Smooth muscle cell (in vitro differentiated cells): ENCODE results near the gene MPP7. TPM values are rescaled to one million over a fixed set of nuclear protein-coding genes. Genes with fewer than 3 reads are reported as not detected.
A peak's percentile ranks its signal among the peaks of the same experiment; 100 is the strongest.

Experiments used
- DNase-seq: peaks from one replicate; lab custom pipeline; 2025; ENCODE audit not compliant: unreplicated experiment; lab: John Stamatoyannopoulos, UW
- H2AFZ ChIP-seq: fragments of 200-600 bp; sonication (generic); 2 replicates; pipeline ENCODE4 v1.6.0; 2016; ENCODE audit warnings: antibody characterized with exemption, low read depth, mild to moderate bottlenecking
- H3F3A ChIP-seq: fragments of 200-600 bp; sonication (generic); 2 replicates; pipeline ENCODE4 v1.6.0; 2017; ENCODE audit warnings: antibody characterized with exemption, low read depth
- H3K27ac ChIP-seq: fragments of 200-600 bp; sonication (generic); 2 replicates; pipeline ENCODE4 v1.5.1; 2016; ENCODE audit warnings: low read depth, mild to moderate bottlenecking
- H3K27me3 ChIP-seq: fragments of 200-600 bp; sonication (generic); 2 replicates; pipeline ENCODE4 v1.6.1; 2016; ENCODE audit warnings: low read depth, mild to moderate bottlenecking
- H3K36me3 ChIP-seq: fragments of 200-600 bp; sonication (generic); 2 replicates; pipeline ENCODE4 v1.5.1; 2016; ENCODE audit warnings: low read depth
- H3K4me1 ChIP-seq: fragments of 200-600 bp; sonication (generic); 2 replicates; pipeline ENCODE4 v1.5.1; 2016; ENCODE audit warnings: low read depth
- H3K4me2 ChIP-seq: fragments of 200-600 bp; sonication (generic); 2 replicates; pipeline ENCODE4 v1.6.0; 2016; ENCODE audit warnings: mild to moderate bottlenecking
- H3K4me3 ChIP-seq: fragments of 200-600 bp; sonication (generic); 2 replicates; pipeline ENCODE4 v1.5.1; 2016; ENCODE audit warnings: mild to moderate bottlenecking
- H3K79me2 ChIP-seq: fragments of 200-600 bp; sonication (generic); 2 replicates; pipeline ENCODE4 v1.6.0; 2016; ENCODE audit warnings: low read depth, mild to moderate bottlenecking
- H3K9ac ChIP-seq: fragments of 200-600 bp; sonication (generic); 2 replicates; pipeline ENCODE4 v1.6.0; 2016; ENCODE audit warnings: low read depth
- H3K9me3 ChIP-seq: fragments of 200-600 bp; sonication (generic); replicated peaks from 2 replicates; pipeline ENCODE4 v1.5.1; 2016; ENCODE audit warnings: low read depth
- H4K20me1 ChIP-seq: fragments of 200-600 bp; sonication (generic); 2 replicates; pipeline ENCODE4 v1.6.0; 2016; ENCODE audit warnings: low read depth
- CTCF ChIP-seq: fragments of 200-600 bp; sonication (generic); IDR thresholded peaks from 2 replicates; pipeline ENCODE4 v1.5.1; 2017; ENCODE audit warnings: borderline replicate concordance, mild to moderate bottlenecking, antibody characterized with exemption; ENCODE audit not compliant: insufficient read depth, poor library complexity, severe bottlenecking
- WGBS: methylation state at CpG from one replicate; pipeline ENCODE4 v1.1.7; 2016; ENCODE audit warnings: low lambda C conversion rate; 5-methylcytosine and 5-hydroxymethylcytosine counted together
- polyA plus RNA-seq: library from polyadenylated mRNA; unstranded; fragments of >200 nt; fragmentation: Nextera tagmentation; extraction: Ambion mirVana; gene quantifications from 2 replicates; pipeline ENCODE4 v1.2.1, GENCODE V29; 2016
- total RNA-seq: library from RNA; depleted of rRNA; stranded (reverse); fragments of >200 nt; gene quantifications from 2 replicates; pipeline ENCODE4 v1.2.3, GENCODE V29; 2014

The MPP7 gene
- total and polyA plus RNA-seq, 2 experiments from 2014 or later, result 0.80 to 3.4 TPM

GRCh38 chr10:28285816-28286215, 17.0 kb downstream of the MPP7 start:
- Histone ChIP-seq H2AFZ (no peak overlapping the region), H3F3A (no peaks in the 10 kb centered on the region), H3K79me2 (no peaks in the 10 kb centered on the region), H3K27ac (no peak overlapping the region), H3K4me2 (no peak overlapping the region), H3K9me3 (no peaks in the 10 kb centered on the region), H3K9ac (no peak overlapping the region), H3K4me1 (peaks cover 16% of the 10 kb centered on the region), H3K27me3 (no peaks in the 10 kb centered on the region), H3K36me3 (no peaks in the 10 kb centered on the region), H4K20me1 (no peaks in the 10 kb centered on the region), H3K4me3 (no peak overlapping the region)
- no peak for DNase-seq
- 93% methylated on average over 6 of the region's 6 CpGs for WGBS
- TF ChIP-seq CTCF, result no peak

GRCh38 chr10:28284126-28284525, 18.7 kb downstream of the MPP7 start:
- Histone ChIP-seq H3K4me3 (no peak overlapping the region), H3K9ac (no peak overlapping the region), H3K27ac (peak overlapping the region; percentile 60), H3K36me3 (no peaks in the 10 kb centered on the region), H3K27me3 (no peaks in the 10 kb centered on the region), H3F3A (no peaks in the 10 kb centered on the region), H3K4me2 (no peak overlapping the region), H3K9me3 (no peaks in the 10 kb centered on the region), H4K20me1 (no peaks in the 10 kb centered on the region), H3K4me1 (peaks cover 16% of the 10 kb centered on the region), H2AFZ (no peak overlapping the region), H3K79me2 (no peaks in the 10 kb centered on the region)
- DNase-seq, result no peak
- TF ChIP-seq CTCF, result no peak

GRCh38 chr10:28283251-28283650, 19.6 kb downstream of the MPP7 start:
- Histone ChIP-seq H3K4me1 (peaks cover 16% of the 10 kb centered on the region), H3K36me3 (no peaks in the 10 kb centered on the region), H3K4me2 (no peak overlapping the region), H3K9ac (no peak overlapping the region), H3K27ac (peak overlapping the region; percentile 60), H3F3A (no peaks in the 10 kb centered on the region), H3K79me2 (no peaks in the 10 kb centered on the region), H4K20me1 (no peaks in the 10 kb centered on the region), H3K9me3 (no peaks in the 10 kb centered on the region), H3K4me3 (no peak overlapping the region), H2AFZ (no peak overlapping the region), H3K27me3 (no peaks in the 10 kb centered on the region)
- no peak for TF ChIP-seq CTCF
- WGBS, result 96% methylated on average over 2 of the region's 2 CpGs
- DNase-seq, result no peak

- H4K20me1 ChIP-seq, result no peaks in the 10 kb centered on the region
- 84% methylated on average over 5 of the region's 5 CpGs for WGBS
- H3K36me3 ChIP-seq, result no peaks in the 10 kb centered on the region
- H3K4me2 ChIP-seq, result no peak overlapping the region
- no peaks in the 10 kb centered on the region for H3K79me2 ChIP-seq
- no peak overlapping the region for H2AFZ ChIP-seq
- H3K4me1 ChIP-seq, result peaks cover 16% of the 10 kb centered on the region
- H3K9me3 ChIP-seq, result no peaks in the 10 kb centered on the region
- H3K4me3 ChIP-seq, result no peak overlapping the region
- no peaks in the 10 kb centered on the region for H3K27me3 ChIP-seq
- H3F3A ChIP-seq, result no peaks in the 10 kb centered on the region
- no peak overlapping the region for H3K9ac ChIP-seq
- no peak overlapping the region for H3K27ac ChIP-seq
- DNase-seq, result no peak
- TF ChIP-seq CTCF, result no peak
Observed at GRCh38 chr10:28282336-28282735, 20.5 kb downstream of the MPP7 start.
